Neuronal stem cell (in vitro differentiated cells): ENCODE data around the gene MOCS3.
A peak's percentile ranks its signal among the peaks of the same experiment; 100 is the strongest.
"Not testable (repeated sequence)": the region's sequence is repeated elsewhere in the genome, so short reads cannot be mapped to it uniquely, and the experiment has no call there.

Source experiments
- DNase-seq: peaks from one replicate; pipeline ENCODE4 v3.0.0-alpha.2; 2013; ENCODE audit warnings: low spot score
- H2AFZ ChIP-seq: one replicate; pipeline ENCODE4 v1.6.1; 2013; ENCODE audit warnings: mild to moderate bottlenecking, low read length, inconsistent platforms
- H2AK5ac ChIP-seq: 2 replicates; pipeline ENCODE4 v1.6.1; 2013; ENCODE audit warnings: low read depth, mild to moderate bottlenecking, inconsistent platforms, low read length, moderate library complexity, mixed read lengths
- H2BK120ac ChIP-seq: 2 replicates; pipeline ENCODE4 v1.6.1; 2013; ENCODE audit warnings: low read depth, mild to moderate bottlenecking, inconsistent platforms, low read length, moderate library complexity, mixed read lengths
- H2BK12ac ChIP-seq: one replicate; pipeline ENCODE4 v1.6.1; 2013; ENCODE audit warnings: low read length, inconsistent platforms
- H2BK15ac ChIP-seq: 2 replicates; pipeline ENCODE4 v1.6.1; 2013; ENCODE audit warnings: mild to moderate bottlenecking, low read length, inconsistent platforms, mixed read lengths
- H2BK5ac ChIP-seq: one replicate; pipeline ENCODE4 v1.6.1; 2013; ENCODE audit warnings: inconsistent platforms, mild to moderate bottlenecking, low read length, moderate library complexity
- H3K14ac ChIP-seq: one replicate; pipeline ENCODE4 v1.6.1; 2013; ENCODE audit warnings: low read length, inconsistent platforms
- H3K18ac ChIP-seq: 2 replicates; pipeline ENCODE4 v1.6.1; 2013; ENCODE audit warnings: low read length, inconsistent platforms
- H3K23ac ChIP-seq: 2 replicates; pipeline ENCODE4 v1.6.1; 2013; ENCODE audit warnings: low read depth, mild to moderate bottlenecking, mixed read lengths, low read length, inconsistent platforms; ENCODE audit not compliant: poor library complexity
- H3K27ac ChIP-seq: replicated peaks from 3 replicates; pipeline ENCODE4 v1.5.1; 2013; ENCODE audit warnings: low read length, inconsistent platforms
- H3K27me3 ChIP-seq, 3 experiments: 2 replicates each; pipeline ENCODE4 v1.6.1; 2013; ENCODE audit warnings: low read length in 3 of 3, mild to moderate bottlenecking in 2 of 3, inconsistent platforms in 1 of 3, low read depth in 1 of 3, mixed read lengths in 1 of 3, moderate library complexity in 1 of 3; ENCODE audit not compliant: control insufficient read depth in 3 of 3, insufficient read depth in 3 of 3
- H3K36me3 ChIP-seq, 2 donors: replicated peaks in 1 of 2; 2 replicates each; pipeline ENCODE4 v1.6.1; 2013; ENCODE audit warnings: low read length in 2 of 2; ENCODE audit not compliant: control insufficient read depth in 2 of 2, insufficient read depth in 2 of 2
- H3K4ac ChIP-seq: 2 replicates; pipeline ENCODE4 v1.6.1; 2013; ENCODE audit warnings: inconsistent platforms, mild to moderate bottlenecking, low read length, moderate library complexity
- H3K4me1 ChIP-seq, 2 donors: 1 replicate in 1 of 2; 2 replicates in 1 of 2; pipeline ENCODE4 v1.6.1; 2013; ENCODE audit warnings: low read length in 2 of 2, low read depth in 1 of 2; ENCODE audit not compliant: control insufficient read depth in 2 of 2, insufficient read depth in 1 of 2
- H3K4me2 ChIP-seq: one replicate; pipeline ENCODE4 v1.6.1; 2013; ENCODE audit warnings: mild to moderate bottlenecking, low read length, inconsistent platforms; ENCODE audit not compliant: insufficient read depth, poor library complexity, severe bottlenecking
- H3K4me3 ChIP-seq, 2 donors: 2 replicates each; pipeline ENCODE4 v1.5.1; 2013; ENCODE audit warnings: low read length in 2 of 2, mild to moderate bottlenecking in 2 of 2, inconsistent platforms in 1 of 2, moderate library complexity in 1 of 2
- H3K79me1 ChIP-seq: one replicate; pipeline ENCODE4 v1.6.1; 2013; ENCODE audit warnings: low read depth, mild to moderate bottlenecking, inconsistent platforms, low read length, moderate library complexity
- H3K9ac ChIP-seq: one replicate; pipeline ENCODE4 v1.6.1; 2013; ENCODE audit warnings: mild to moderate bottlenecking, low read depth, low read length, inconsistent platforms; ENCODE audit not compliant: poor library complexity
- H3K9me3 ChIP-seq, 2 donors: replicated peaks in 1 of 2; 2 replicates each; pipeline versions ENCODE3 to v1.6.1; 2013; ENCODE audit warnings: low read length in 2 of 2, mild to moderate bottlenecking in 2 of 2, inconsistent platforms in 1 of 2, low read depth in 1 of 2, mixed read lengths in 1 of 2, moderate library complexity in 1 of 2; ENCODE audit not compliant: control insufficient read depth in 2 of 2, insufficient read depth in 1 of 2
- H4K8ac ChIP-seq: one replicate; pipeline ENCODE4 v1.6.1; 2013; ENCODE audit warnings: low read depth, mild to moderate bottlenecking, inconsistent platforms, low read length, moderate library complexity
- H4K91ac ChIP-seq: one replicate; pipeline ENCODE4 v1.6.1; 2013; ENCODE audit warnings: low read length, low read depth, mild to moderate bottlenecking, inconsistent platforms; ENCODE audit not compliant: poor library complexity
- WGBS, 2 donors: extraction: QIAGEN DNeasy Blood & Tissue Kit; methylation state at CpG; one replicate each; pipeline ENCODE4 v1.1.7; 2013; ENCODE audit warnings: missing lambda C conversion rate in 2 of 2, mixed read lengths in 1 of 2; ENCODE audit not compliant: insufficient read length in 2 of 2, insufficient replicate concordance in 1 of 2; ENCODE audit errors: extremely low coverage in 2 of 2; 5-methylcytosine and 5-hydroxymethylcytosine counted together

The MOCS3 gene

DNA sequence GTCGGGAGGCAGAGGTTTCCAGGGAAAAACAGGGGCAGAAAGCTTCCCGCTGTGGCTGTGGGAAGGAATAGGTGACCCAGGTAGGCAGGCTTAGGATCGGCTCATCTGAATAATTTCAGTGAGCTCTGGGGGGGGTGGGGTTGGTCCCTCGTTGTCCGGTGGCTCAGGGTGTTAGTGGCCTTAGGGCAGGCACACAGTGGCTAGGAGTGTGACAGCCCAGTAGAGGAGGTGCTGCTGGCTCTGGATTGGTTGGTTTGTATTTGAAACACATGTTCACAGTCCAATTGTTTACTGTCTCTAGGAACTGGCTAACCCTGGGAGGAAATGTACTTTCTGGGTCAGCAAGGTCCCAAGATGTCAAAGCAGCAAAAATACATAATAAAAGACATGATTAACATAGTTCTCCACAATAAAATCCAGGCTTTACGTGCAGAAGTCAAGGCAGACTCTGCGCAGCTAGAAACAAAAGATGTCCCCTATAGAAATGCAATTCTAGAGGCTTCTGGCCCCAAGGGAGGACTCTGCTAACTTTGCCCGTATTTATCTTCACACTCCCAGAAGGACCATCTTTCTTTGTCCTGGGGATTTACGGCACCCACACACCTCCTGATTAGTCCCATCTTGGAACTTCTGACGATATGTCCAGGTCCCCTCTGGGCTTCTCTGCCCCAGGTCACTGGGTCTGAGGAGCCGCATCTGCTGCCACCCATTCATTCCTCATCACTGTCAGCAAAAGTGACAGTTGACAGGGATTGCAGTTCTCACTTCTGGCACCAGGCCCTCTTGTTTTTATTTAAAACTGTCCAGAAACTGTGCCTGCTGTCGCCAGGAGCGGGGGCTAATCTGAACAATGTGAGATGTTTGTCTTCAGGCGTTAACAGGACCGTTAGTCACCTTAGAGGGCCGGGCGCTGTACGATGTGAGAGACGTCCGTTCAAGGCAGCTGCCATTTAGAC lies 18.7 kb downstream of the MOCS3 start:
- H3K27me3 ChIP-seq: no peaks in the 10 kb centered on the region
- H3K4me1 ChIP-seq: peaks cover 3 to 13% of the 10 kb centered on the region in 2 donors
- H3K23ac ChIP-seq: no peak overlapping the region
- no peak overlapping the region for H4K8ac ChIP-seq
- no peak overlapping the region for H2BK15ac ChIP-seq
- H3K4me3 ChIP-seq: no peak overlapping the region
- no peak overlapping the region for H3K18ac ChIP-seq
- H3K14ac ChIP-seq: no peak overlapping the region
- H2AK5ac ChIP-seq: no peak overlapping the region
- no CpG with 5 or more reads among the region's 20 CpGs for WGBS, 2 donors
- H3K9me3 ChIP-seq: peaks cover 0 to 2% of the 10 kb centered on the region in 2 donors
- no peak overlapping the region for H2BK120ac ChIP-seq
- no peak for DNase-seq
- no peak overlapping the region for H3K4ac ChIP-seq
- H2AFZ ChIP-seq: peak overlapping the region; percentile 74
- no peaks in the 10 kb centered on the region for H3K79me1 ChIP-seq
- H3K27ac ChIP-seq: peak overlapping the region; percentile 10
- H3K36me3 ChIP-seq: no peaks in the 10 kb centered on the region
- no peak overlapping the region for H2BK12ac ChIP-seq
- H3K4me2 ChIP-seq: no peak overlapping the region
- H4K91ac ChIP-seq: no peak overlapping the region
- H3K9ac ChIP-seq: no peak overlapping the region
- no peak overlapping the region for H2BK5ac ChIP-seq

DNA sequence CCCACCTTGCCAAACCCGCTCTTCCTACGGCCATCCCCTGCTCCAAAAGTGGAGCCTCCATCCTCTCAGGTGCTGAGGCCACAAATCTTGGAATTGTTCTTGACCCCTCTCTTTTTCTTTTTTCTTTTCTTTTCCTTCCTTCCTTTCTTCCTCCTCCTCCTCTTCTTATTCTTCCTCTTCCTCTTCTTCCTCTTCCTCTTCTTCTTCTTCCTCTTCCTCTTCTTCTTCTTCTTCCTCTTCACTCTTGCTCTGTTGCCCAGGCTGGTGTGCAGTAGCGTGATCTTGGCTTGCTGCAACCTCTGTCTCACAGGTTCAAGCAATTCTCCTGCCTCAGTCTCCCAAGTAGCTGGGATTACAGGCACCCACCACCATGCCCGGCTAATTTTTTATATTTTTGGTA lies 19.9 kb downstream of the MOCS3 start:
- H3K27ac ChIP-seq, H3K79me1 ChIP-seq, H2BK5ac ChIP-seq, H2BK15ac ChIP-seq, H3K27me3 ChIP-seq, H3K9me3 ChIP-seq, H3K14ac ChIP-seq, DNase-seq, H3K4me3 ChIP-seq, H2BK12ac ChIP-seq, H3K4me2 ChIP-seq, H3K36me3 ChIP-seq, H3K4ac ChIP-seq, H4K8ac ChIP-seq, H2BK120ac ChIP-seq, H2AFZ ChIP-seq, H2AK5ac ChIP-seq, H3K9ac ChIP-seq, H3K23ac ChIP-seq, H4K91ac ChIP-seq: not testable (repeated sequence)
- peak overlapping the region; percentile 32 for H3K18ac ChIP-seq
- H3K4me1 ChIP-seq: peaks cover 3 to 13% of the 10 kb centered on the region in 2 donors
- no CpG with 5 or more reads among the region's 4 CpGs for WGBS, 2 donors

DNA sequence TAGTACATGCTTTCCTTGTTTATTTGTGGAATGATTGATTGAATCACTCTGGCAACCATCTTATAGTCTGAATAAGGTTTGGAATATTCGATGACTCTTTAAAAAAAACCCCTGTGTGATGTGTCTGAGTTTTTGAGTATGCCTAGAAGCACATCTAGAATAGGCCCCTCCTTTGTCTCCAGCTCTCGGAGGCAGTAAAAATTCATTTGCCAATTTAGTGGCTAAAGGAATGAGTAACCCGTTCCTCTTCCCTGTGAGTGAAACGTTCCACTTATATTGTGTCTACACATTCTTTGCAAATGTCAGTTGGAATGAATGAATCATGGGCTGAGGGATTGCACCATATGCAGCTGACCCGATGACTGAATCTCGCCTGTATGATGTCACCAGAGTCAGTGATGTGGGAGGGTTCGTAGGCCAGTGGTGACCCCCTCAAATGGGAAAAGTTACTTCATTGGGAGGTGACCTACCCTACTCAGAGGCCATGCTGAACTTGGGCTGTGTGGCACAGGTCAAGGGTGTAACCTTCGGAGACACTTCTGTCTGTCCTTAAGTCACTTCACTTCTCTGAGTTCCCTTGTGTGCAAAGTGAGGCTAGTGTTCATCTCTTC lies 21.6 kb downstream of the MOCS3 start:
- Histone ChIP-seq H4K91ac (no peak overlapping the region), H3K9me3 (peaks cover 0 to 2% of the 10 kb centered on the region in 2 donors), H2BK15ac (no peak overlapping the region), H3K18ac (no peak overlapping the region), H2BK12ac (no peak overlapping the region), H3K9ac (no peak overlapping the region), H4K8ac (no peak overlapping the region), H2BK120ac (no peak overlapping the region), H3K23ac (no peak overlapping the region), H3K27ac (no peak overlapping the region), H3K27me3 (no peaks in the 10 kb centered on the region), H3K4me3 (no peak overlapping the region), H3K36me3 (no peaks in the 10 kb centered on the region), H3K14ac (no peak overlapping the region), H2AFZ (no peak overlapping the region), H3K4ac (no peak overlapping the region), H2AK5ac (peak overlapping the region; percentile 89), H3K4me2 (no peak overlapping the region), H3K79me1 (no peaks in the 10 kb centered on the region), H3K4me1 (peaks cover 3 to 13% of the 10 kb centered on the region in 2 donors), H2BK5ac (no peak overlapping the region)
- no CpG with 5 or more reads among the region's 8 CpGs for WGBS, 2 donors
- no peak for DNase-seq
